HG02840 (cell line): ENCODE results near the gene B4GALT1.

Source experiments
- ATAC-seq: cut with Tn5 transposase; IDR thresholded peaks from one replicate; pipeline ENCODE4 v1.9.1; 2021; ENCODE audit warnings: mild to moderate bottlenecking, moderate library complexity, moderate number of reproducible peaks; ENCODE audit not compliant: unreplicated experiment, low FRiP score

Gene B4GALT1

DNA sequence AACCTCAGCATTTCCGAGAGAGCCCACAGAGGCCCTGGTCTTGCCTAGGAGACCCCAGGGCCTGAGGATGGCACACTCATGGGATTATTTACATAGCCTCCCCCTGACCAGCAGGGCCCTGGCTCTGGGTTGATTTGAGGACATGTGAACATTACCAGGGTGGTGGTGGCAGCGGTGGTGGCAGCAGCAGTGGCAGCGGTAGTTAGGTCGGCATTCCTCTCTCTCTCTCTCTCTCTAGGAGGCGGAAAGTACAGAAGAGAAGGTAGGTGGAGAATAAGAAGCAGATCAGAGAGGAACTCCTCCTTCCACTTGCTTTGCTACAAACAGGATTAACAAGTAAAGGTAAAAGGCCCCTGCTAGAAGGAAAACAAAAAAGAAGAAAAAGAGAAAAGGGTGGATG is 39.3 kb downstream of the B4GALT1 start:
- no peak for ATAC-seq

DNA sequence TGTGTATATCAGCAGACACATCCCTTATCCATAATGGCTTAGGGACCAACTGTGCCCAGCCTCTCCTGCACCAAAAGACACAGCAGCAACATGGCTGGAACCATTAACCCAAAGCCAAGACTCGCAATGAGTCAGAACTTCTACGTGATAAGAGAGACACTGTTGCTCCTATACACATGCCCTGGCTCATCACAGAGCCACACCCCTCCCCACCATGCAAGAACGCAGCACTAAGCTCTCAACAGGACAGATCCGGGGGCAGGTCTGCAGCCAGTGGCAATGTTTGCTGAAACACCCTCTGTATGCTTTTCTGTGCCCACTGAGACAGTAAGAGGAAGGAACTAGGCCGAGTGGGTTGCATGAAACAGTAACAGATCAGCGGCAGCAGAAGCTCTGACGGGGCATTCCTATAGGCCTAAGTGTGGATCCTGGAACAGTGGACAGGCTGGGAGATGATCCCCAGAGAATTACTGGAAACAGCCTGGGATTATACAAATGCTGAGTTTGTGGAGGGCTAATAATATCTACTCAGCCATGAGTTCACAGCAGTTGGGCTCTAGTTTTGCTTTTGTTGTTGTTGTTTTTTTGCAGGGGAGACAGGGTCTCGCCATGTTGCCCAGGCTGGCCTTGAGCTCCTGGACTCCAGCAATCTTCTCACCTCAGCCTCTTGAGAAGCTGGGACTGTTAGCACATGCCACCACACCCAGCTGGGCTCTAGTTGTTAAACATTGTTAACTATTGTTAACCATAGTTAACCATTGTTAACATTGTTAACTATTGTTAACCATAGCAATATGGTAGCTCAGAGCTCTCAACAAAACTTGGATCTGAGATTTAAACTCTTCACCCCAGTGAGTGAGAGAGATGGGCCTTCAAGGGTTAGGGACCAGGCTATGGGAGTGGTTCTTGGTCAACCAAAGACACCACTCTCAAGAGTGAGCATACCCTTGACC is 41.0 kb downstream of the B4GALT1 start:
- no peak for ATAC-seq

GRCh38 chr9:33125461-33125860 is 41.7 kb downstream of the B4GALT1 start:
- no peak for ATAC-seq

GRCh38 chr9:33124751-33125381 is 42.3 kb downstream of the B4GALT1 start:
- ATAC-seq, result no peak

DNA sequence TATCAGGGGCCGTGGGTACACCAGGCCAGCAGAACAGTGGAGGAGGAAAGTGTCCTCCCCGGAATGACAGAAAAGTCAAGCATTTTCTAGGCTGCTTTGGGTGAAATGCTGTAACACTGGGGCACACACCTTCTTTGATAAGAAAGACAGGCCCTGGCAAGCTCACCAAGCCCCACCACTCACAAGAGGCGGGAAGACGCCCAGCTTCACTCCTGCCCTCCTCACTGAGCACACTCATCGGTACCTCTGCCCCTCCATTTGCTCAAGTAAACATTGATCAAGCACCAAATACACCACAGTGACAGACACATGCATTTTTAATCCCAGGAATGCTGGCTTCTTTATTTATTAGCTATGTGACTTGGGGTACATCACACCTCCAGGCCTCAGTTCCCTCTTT is 43.1 kb downstream of the B4GALT1 start:
- no peak for ATAC-seq

DNA sequence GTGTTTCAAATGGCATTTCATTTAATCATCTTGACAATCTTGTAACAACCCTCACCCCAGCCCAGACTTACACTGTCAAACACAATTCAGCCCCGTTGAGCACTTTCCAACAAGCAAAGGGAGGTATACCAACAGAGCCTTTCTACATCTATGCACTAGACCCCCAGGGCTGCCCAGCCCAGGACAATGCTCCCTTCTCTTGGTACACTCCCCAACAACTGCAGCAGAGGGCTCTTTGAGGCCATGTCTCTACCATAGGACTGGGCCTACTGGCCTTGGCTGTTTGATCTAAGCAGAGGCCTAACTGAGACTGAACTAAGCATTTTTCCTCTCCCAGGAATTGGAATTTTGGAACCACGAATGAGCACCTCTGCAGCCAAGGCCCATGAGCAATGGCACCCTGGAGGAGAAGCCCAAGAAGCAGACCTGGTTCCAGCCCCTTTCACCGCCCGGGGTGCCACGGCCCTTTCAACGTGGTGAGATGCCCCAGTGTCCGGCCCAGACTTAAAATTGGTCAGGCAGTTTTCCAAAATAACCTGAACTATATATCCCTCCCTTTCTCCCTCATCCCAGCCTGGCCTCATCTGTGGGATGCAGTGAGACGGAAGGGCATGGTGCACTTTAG is 43.6 kb downstream of the B4GALT1 start:
- no peak for ATAC-seq

DNA sequence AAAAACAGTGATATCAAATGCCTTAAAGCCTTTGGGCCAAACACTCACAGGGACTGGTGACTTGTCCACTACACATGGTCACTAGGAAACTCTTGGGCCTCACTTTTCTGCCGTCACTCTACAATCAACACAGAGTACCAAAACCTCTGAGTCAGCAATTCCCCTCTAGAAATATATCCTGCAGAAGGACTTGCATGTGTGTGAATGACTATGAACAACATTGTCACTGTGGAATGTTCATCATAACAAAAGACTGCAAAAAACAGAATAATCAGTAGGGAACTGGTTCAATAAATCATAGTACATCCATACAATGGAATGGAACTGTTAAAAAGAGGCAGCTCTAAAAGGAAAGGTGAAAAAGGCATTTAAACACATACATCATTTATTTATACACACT is 46.5 kb downstream of the B4GALT1 start:
- ATAC-seq, result no peak

GRCh38 chr9:33117796-33118195 is 49.3 kb downstream of the B4GALT1 start:
- no peak for ATAC-seq

DNA sequence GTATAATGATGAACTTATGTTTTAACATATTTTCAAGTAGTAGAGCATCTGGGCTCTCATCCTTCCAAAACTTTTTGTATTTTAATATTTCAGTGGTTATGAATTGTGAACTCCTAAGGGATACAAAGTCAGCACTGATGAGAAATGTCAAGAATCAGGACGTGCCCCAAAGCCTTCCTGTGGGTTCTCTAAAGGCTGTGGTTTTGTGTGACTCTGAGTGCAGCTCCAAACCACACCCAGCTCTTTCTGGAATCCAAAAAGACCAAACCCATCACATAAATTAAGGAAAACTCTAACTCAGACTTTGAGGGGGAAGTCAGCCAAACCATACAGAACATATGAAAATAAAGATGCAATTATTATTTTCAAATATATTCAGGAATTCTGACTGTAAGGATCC is 49.8 kb downstream of the B4GALT1 start:
- no peak for ATAC-seq

GRCh38 chr9:33116860-33117259 is 50.3 kb downstream of the B4GALT1 start:
- no peak for ATAC-seq

GRCh38 chr9:33114746-33115145 is 52.4 kb downstream of the B4GALT1 start:
- no peak for ATAC-seq

DNA sequence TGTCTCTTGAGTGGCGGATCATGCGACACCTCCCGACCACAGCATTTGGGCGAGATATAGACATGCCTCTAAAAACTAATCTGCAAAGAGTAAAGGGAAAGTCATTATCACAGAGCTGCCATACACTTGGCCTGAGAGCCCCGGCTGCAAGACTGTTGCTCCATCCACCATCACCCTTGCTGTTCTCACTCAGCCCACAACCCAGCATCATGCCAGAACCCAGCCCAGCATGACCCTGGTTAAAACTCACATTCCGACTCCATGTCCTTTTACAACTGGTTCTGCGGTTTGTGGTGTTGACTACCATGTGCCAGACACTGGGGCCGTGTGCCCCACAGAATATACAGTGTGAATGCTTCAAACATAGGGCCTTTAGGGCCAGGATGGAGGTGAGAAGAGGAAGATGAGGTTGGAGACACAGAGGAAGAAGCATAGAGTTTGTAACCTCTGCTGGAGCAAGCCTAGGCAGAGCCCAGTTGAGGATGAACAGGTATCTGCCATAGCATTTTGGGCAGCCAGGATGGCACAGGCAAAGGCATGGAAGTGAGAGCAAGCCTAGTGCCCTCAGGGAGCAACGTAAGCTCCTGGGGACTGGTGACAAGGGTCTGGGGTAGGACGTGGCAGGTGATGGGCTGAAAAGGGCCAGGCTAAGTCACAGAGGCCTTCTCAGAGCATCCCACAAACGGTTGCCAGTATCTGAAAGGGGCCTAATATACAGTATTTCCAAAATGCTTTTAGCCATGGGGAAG is 53.2 kb downstream of the B4GALT1 start:
- no peak for ATAC-seq

GRCh38 chr9:33112094-33112493 is 55.0 kb downstream of the B4GALT1 start:
- ATAC-seq, result no peak

DNA sequence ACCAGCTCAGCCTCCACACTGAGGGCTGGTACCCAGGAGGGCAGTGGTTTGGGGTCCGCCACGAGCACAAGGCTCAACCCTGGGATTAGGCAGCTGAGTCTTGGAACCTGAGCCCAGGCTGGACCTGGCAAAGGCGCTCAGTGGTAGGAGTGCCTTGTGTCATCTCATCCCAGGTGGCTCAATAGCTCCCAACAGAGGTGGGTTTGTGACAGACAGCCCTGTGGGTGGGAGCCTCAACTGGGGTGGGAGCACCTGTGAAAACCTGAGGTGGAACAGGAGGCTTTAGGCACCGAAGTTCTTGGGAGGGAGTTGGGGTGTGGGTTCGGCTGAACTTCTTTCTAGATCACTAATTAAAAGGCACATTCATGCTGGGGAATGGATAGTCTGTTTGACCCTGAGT is 55.5 kb downstream of the B4GALT1 start:
- ATAC-seq, result no peak

DNA sequence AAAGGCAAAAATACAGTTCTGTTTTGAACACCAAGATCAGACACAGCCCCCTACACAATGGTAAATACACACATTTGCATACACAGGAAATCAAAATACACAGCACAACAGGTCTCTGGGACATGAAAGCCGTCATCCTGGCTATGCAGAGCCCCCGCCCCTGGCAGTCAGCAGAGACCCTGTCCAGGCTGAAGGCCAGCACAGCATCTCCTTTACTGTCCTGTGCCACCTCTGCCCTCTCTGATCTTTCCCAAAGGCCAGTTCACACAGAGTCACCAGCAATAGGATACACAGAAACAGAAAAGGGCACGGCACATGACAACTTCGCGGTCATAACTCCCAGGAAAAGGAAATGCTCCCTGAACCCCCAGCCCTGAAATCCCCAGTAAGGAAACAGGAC is 56.5 kb downstream of the B4GALT1 start:
- ATAC-seq, result no peak

DNA sequence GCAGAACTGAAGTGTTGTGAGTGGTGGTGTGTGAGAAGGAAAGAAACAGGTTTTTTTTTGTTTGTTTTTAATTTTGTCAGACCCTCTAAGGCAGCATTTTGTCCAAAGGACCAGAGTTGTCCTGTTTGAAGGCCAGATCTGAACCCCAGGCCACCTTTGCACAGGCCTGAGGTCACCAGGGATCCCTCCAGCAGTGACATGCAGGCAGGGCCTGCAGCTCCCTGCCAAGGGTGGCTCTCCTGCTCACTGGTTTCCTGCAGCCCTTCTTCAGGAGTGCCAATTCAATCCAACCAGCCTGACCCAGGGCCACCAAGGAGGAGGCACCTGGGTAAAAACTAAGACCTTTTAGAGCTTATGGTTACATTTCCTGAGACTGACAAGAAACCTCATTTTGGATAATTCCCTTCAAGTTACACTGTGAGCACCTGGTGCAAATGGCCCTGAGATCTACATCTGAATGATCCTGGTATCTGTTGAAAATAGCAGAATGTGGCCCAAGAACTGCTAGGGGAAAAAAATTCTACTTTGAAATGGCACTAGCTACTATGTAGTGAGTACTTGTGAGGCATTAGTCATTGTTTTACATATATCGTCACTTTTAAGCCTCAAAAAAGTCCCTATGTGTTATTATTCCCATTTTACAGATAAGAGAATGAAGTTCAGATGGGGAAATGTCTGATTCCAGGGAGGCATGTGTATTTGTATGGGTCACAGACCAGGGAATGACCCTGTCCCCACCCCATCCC is 57.1 kb downstream of the B4GALT1 start:
- no peak for ATAC-seq

DNA sequence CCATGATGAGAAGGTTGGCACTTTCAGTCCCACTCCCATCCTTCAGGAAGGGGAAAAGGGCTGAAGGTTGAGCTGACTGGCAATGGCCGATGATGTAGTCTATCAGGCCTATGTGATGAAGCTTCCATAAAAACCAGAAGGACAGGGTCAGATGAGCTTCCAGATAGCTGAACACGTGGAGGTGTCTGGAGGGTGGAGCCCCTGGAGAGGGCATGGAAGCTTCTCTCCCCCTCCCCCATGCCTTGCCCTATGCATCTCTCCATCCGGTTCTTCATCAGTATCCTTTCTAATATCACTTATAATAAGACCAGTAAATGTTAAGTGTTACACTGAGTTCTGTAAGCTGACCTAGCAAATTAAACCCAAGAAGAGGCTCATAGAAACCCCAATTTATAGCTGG is 58.0 kb downstream of the B4GALT1 start:
- no peak for ATAC-seq

GRCh38 chr9:33108472-33108871 is 58.7 kb downstream of the B4GALT1 start:
- ATAC-seq, result no peak

- ATAC-seq, result no peak
Measured at GRCh38 chr9:33107762-33108161, 59.4 kb downstream of the B4GALT1 start.
